ENCODE results near the gene CPED1. TPM values are rescaled to one million over a fixed set of nuclear protein-coding genes. Genes with fewer than 3 reads are reported as not detected.
"Not testable (repeated sequence)": the region's sequence is repeated elsewhere in the genome, so short reads cannot be mapped to it uniquely, and the experiment has no call there.

CPED1 gene
- polyA plus RNA-seq, 4 donors = 33.4 to 50.9 (median 36.8) TPM

DNA sequence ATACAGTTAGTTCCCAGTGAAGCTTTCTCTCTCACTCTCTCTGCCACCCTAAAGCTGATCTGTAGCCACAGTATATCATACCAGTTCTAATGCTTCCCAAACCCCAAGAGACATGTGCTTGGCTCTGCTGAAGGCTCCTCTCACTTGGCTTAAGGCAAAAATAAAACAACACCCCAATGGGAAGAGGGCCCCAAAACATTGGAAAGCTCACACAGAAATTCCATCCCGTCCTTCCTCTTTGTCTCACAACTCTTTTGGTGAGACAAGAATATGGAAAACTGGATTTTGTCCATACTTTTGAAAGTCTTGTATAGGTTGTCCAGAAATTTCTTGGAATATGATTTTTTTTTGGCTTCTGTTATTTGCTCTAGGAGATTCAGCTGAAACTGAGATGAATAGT is 284.2 kb downstream of the CPED1 start:
- DNase-seq (ENCODE audit: low read depth in 4 of 4, low spot score in 3 of 4) = no peak

DNA sequence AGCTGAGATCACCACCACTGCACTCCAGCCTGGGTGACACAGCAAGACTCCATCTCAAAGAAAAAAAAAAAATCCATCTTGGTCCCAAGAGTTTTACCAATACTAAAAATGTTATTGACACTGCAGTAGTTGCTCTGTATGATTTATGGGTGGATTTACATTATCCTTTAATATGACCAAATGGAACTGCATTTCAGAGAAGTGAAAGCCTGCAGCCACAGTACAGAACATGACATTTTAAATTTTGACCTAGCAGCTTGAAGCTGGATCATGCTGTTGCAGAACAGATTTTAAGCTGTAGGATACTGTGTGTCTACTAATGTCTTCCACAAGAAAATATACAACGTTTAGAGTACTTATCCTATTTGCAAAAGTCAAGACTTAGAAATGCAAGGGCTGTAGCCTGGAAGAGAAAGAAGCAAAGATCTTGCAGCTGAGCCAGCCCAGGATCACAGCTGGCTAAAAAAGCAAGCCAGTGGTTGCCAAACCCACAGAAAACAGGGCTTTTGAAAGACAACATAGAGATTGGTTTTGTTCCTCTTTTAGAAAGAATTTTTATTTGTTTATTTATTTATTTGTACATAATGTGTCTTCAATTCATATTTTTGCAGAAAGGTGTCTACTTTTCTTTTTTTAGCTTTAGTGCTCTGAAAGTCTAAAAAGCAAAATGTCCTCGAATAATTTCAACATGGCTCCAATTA is 285.1 kb downstream of the CPED1 start:
- no peak for DNase-seq (ENCODE audit: low read depth in 4 of 4, low spot score in 3 of 4)

DNA sequence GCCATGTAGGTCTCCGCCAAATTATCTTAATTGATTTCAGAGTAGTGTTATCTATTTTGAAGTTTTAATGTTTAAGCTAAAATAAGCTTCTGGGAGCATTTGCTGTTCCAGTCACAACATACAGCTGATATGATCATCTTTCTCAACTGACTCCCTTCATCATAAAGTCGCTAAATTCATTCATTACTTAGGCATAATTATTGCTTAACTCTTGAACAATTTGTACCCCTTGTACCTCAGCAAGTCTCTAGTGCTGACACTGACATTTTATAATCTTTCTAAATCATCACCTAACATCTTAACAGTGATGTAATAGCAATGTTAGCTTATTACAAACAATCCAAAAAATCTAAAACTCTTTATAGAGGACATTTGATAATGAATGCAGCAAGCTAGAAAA is 286.0 kb downstream of the CPED1 start:
- DNase-seq (ENCODE audit: low read depth in 4 of 4, low spot score in 3 of 4) = no peak

GRCh38 chr7:121275204-121275603 is 286.7 kb downstream of the CPED1 start:
- no peak for DNase-seq (ENCODE audit: low read depth in 4 of 4, low spot score in 3 of 4)

- DNase-seq (ENCODE audit: low read depth in 4 of 4, low spot score in 3 of 4) = no peak
Observed at GRCh38 chr7:121276313-121276712, 287.8 kb downstream of the CPED1 start.

DNA sequence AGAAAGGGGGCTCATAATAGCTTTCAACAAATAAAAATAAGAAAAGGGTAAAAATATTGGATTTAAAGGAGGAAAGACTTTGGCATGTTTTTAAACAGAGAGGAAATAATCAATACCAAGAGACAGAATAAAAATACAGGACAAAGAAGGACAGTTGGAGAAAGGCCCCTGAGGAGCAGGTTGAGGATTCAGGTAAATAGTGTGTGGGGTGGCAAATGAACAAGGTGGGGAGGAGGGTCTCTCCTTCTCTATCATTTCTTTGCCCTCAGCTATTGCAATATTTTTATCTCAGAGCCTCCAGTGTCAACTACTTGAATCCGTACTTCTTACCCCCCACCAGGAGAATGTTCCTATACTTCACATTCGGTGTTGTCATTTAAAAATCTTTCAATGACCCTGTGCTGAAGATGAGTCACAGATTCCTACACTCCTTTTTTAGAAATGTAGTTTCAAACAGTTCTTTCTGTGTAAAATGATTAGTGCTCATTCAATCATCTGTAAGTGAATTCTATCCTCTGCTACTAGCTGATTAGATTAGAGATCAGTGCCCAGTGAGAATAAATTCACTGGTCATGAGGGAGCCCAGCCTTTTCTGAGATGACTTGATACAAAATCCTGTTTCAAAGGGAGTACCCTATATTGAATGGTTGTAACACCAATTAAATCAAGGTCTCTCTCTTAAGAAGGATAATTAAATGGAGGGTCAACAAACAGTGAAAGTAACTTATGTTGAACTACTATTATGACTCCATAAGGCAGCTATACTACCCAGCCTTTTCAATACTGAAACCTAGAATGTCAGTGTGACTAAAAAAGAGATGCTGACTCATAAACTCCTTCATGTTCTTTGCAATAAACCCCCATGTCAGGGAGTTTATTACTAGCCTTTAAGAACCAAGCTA is 289.9 kb downstream of the CPED1 start:
- DNase-seq (ENCODE audit: low read depth in 4 of 4, low spot score in 3 of 4) = no peak

GRCh38 chr7:121279060-121279620 is 290.6 kb downstream of the CPED1 start:
- DNase-seq (ENCODE audit: low read depth in 4 of 4, low spot score in 3 of 4) = no peak

- no peak for DNase-seq (ENCODE audit: low read depth in 4 of 4, low spot score in 3 of 4)
Observed at GRCh38 chr7:121279822-121280221, 291.3 kb downstream of the CPED1 start.

DNA sequence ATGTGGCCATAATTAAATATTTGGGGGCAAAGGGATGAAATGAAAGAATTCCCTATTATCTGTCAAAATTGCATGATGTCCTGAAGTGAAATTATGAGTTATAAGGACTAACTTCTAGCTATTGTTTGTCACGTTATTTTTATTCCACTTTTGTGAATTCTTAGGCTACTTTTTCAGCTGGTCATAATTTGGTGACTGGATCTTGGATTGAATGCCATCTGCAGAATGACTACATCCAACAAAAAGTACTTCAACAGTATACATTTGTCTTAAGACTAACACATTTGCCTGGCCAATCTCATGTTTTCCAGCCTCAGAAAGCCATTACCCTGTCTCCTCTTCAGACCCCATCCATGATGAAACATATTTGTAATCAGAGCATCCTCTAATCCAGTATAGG is 292.1 kb downstream of the CPED1 start:
- no peak for DNase-seq (ENCODE audit: low read depth in 4 of 4, low spot score in 3 of 4)

- DNase-seq (ENCODE audit: low read depth in 4 of 4, low spot score in 3 of 4) = no peak
Observed at GRCh38 chr7:121282129-121282528, 293.6 kb downstream of the CPED1 start.

DNA sequence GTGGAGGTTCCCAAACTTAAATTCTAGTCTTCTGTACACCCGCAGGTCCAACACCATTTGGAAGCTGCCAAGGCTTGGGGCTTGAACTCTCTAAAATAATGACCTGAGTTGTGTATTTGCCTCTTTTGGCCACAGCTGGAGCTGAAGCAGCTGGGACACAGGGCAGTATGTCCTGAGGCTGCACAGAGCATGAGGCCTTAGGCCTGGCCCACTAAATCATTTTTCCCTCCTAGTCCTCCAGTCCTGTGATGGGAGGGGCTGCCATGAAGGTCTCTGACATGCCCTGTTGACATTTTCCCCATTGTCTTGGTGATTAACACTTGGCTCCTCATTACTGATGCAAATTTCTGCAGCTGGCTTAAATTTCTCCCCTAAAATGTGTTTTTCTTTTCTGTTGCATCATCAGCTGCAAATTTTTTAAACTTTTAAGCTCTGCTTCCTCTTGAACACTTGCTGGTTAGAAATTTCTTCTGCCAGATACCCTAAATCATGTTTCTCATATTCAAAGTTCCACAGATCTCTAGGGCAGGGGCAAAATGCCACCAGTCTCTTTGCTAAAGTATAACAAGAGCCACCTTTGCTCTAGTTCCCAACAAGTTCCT is 296.7 kb downstream of the CPED1 start:
- no peak for DNase-seq (ENCODE audit: low read depth in 4 of 4, low spot score in 3 of 4)

GRCh38 chr7:121286186-121286585 is 297.7 kb downstream of the CPED1 start:
- DNase-seq (ENCODE audit: low read depth in 4 of 4, low spot score in 3 of 4) = no peak

GRCh38 chr7:121286742-121287734 is 298.5 kb downstream of the CPED1 start:
- no peak for DNase-seq (ENCODE audit: low read depth in 4 of 4, low spot score in 3 of 4)

- DNase-seq (ENCODE audit: low read depth in 4 of 4, low spot score in 3 of 4) = no peak
Observed at GRCh38 chr7:121288894-121289293, 300.4 kb downstream of the CPED1 start.

DNA sequence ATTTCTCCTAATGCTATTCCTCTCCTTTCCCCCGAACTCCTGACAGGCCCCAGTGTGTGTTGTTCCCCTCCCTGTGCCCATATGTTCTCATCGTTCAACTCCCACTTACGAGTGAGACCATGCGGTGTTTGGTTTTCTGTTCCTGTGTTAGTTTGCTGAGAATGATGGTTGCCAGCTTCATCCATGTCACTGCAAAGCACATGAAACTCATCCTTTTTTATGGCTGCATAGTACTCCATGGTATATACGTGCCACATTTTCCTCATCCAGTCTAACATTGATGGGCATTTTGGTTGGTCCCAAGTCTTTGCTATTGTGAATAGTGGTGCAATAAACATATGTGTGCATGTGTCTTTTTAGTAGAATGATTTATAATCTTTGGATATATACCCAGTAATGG is 301.4 kb downstream of the CPED1 start:
- not testable (repeated sequence) for DNase-seq (ENCODE audit: low read depth in 4 of 4, low spot score in 3 of 4)

- no peak for DNase-seq (ENCODE audit: low read depth in 4 of 4, low spot score in 3 of 4)
Observed at GRCh38 chr7:121294448-121294992, 306.0 kb downstream of the CPED1 start.

- no peak for DNase-seq (ENCODE audit: low read depth in 4 of 4, low spot score in 3 of 4)
Observed at GRCh38 chr7:121297843-121298242, 309.3 kb downstream of the CPED1 start.

DNA sequence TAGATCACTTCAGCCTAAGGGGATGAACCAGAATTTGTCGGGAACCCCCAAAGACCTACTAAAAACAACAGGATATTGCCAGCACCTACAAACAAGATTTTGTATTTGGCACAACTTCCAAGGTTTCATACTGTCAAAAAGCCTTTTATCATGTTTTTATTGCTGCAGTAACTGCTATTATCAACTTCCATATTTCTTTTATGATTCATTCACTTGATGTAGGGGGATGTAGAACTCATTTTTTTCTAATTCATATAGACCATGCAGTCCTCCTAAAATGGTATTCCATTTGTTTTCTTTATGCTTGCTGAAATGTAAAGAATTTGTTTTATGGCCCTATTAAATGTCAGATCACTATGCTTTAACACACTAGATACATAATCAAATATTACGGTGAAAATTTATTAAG is 310.3 kb downstream of the CPED1 start:
- DNase-seq (ENCODE audit: low read depth in 4 of 4, low spot score in 3 of 4) = no peak

DNA sequence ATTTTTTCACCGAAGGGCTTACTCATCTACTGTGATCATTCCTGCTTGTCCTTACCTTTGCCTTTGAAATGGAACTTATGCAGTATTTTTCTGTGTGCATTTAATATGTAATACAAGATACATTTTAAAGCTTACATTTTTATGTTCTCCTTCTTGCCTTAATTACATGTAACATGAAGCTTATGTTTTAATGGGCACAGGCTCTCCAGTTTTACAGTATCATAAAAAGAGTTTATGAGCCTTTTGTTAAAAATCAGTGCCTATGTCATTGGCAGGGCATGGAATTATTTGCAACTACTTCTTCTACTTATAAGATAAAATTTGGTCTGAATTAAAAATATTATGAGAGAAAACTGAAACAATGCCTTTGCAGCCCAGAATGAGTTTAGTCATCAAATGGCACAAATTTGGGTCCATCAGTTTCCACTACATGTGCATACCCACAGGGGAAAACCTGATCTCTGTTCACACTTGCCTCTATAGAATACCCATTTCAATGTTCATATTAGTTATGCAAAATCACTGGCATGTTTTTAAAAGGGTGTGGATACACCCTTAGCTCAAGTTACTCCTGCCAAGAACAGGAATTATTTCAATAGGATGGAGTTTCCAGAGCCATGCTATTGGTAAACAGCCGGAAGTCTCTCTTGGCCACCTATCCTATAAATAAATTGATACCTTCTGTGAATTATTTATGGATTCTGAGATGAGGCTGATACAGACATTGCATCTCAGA is 312.3 kb downstream of the CPED1 start:
- no peak for DNase-seq (ENCODE audit: low read depth in 4 of 4, low spot score in 3 of 4)

Measured in left renal pelvis (tissue), 4 donors.